Peyer's patch (tissue), 4 donors: ENCODE data around the gene TAF1C. TPM values are rescaled to one million over a fixed set of nuclear protein-coding genes. Genes with fewer than 3 reads are reported as not detected.

Source experiments
- DNase-seq, 3 donors: peaks; one replicate each; pipeline ENCODE4 v3.0.0-alpha.2; 2017 to 2019
- H3K27ac ChIP-seq, 4 donors: fragments of 200-600 bp; sonication (generic); one replicate each; pipeline ENCODE4 v1.5.1; 2016 to 2019
- H3K27me3 ChIP-seq, 2 donors: fragments of 200-600 bp; sonication (generic); one replicate each; pipeline ENCODE4 v1.5.1; 2019
- H3K36me3 ChIP-seq, 3 donors: fragments of 200-600 bp; sonication (generic); one replicate each; pipeline ENCODE4 v1.5.1; 2016 to 2019
- H3K4me1 ChIP-seq, 4 donors: fragments of 200-600 bp; sonication (generic); one replicate each; pipeline ENCODE4 v1.5.1; 2016 to 2019
- H3K4me3 ChIP-seq, 4 donors: fragments of 200-600 bp; sonication (generic); 1 replicate in 3 of 4; 2 replicates in 1 of 4; pipeline ENCODE4 v1.5.1; 2016 to 2019; ENCODE audit warnings: mild to moderate bottlenecking in 1 of 4
- H3K9me3 ChIP-seq, 4 donors: fragments of 200-600 bp; sonication (generic); one replicate each; pipeline ENCODE4 v1.5.1; 2016 to 2019; ENCODE audit warnings: mild to moderate bottlenecking in 1 of 4
- CTCF ChIP-seq, 6 experiments: fragments of 450-650 bp in 4 of 6; fragments of 200-600 bp in 2 of 6; sonication (generic) in 1 of 6; IDR thresholded peaks; one replicate each; pipeline ENCODE4 v1.5.1; 2017 to 2019; ENCODE audit warnings: antibody characterized with exemption in 6 of 6, mild to moderate bottlenecking in 3 of 6, moderate library complexity in 1 of 6
- POLR2A ChIP-seq, 2 donors: fragments of 450-650 bp; IDR thresholded peaks; one replicate each; pipeline ENCODE4 v1.5.1; 2017; ENCODE audit warnings: antibody characterized with exemption in 2 of 2, mild to moderate bottlenecking in 2 of 2, moderate library complexity in 2 of 2
- total RNA-seq, 4 donors: library from RNA; depleted of rRNA; stranded (reverse); fragments of >200 nt; gene quantifications; one replicate each; pipeline ENCODE4 v1.1.0, GENCODE V29; 2016

Gene TAF1C
- total RNA-seq, 4 donors from 2014 or later = 61.3 to 169 (median 97.0) TPM

DNA sequence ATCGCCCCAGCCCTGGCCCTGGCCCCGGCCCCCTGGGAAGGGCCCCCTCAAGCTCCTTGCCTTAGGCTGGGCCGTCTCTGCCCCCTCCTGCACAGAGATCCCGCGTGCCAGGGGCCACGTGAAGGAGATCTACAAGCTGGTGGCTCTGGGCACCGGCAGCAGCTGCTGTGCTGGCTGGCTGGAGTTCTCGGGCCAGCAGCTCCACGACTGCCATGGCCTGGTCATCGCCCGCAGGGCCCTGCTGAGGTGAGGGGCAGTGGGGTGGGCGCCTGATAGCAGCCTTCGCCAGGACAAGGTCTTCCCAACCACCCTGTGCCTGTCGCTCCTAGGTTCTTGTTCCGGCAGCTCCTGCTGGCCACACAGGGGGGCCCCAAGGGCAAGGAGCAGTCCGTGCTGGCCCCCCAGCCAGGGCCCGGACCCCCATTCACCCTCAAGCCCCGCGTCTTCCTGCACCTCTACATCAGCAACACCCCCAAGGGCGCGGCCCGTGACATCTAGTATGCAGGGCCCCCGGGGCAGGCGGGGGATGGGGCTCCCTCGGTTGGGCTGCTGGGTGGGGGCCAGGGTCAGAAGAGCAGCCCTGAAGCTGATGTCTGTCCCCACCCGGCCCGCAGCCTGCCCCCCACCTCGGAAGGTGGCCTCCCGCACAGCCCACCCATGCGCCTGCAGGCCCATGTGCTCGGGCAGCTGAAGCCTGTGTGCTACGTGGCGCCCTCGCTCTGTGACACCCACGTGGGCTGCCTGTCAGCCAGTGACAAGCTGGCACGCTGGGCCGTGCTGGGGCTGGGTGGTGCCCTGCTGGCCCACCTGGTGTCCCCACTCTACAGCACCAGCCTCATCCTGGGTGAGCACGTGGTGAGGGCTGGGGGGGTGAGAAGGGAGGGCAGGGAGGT is 8.6 kb upstream of the TAF1C start:
- Histone ChIP-seq H3K4me1 (no peaks in the 10 kb centered on the region), H3K27ac (no peak overlapping the region), H3K36me3 (no peaks in the 10 kb centered on the region), H3K27me3 (no peaks in the 10 kb centered on the region), H3K4me3 (no peak overlapping the region), H3K9me3 (no peaks in the 10 kb centered on the region)
- no peak for TF ChIP-seq CTCF (IDR thresholded peaks at IDR 0.05)
- no peak for TF ChIP-seq POLR2A (IDR thresholded peaks at IDR 0.05)
- DNase-seq = no peak

DNA sequence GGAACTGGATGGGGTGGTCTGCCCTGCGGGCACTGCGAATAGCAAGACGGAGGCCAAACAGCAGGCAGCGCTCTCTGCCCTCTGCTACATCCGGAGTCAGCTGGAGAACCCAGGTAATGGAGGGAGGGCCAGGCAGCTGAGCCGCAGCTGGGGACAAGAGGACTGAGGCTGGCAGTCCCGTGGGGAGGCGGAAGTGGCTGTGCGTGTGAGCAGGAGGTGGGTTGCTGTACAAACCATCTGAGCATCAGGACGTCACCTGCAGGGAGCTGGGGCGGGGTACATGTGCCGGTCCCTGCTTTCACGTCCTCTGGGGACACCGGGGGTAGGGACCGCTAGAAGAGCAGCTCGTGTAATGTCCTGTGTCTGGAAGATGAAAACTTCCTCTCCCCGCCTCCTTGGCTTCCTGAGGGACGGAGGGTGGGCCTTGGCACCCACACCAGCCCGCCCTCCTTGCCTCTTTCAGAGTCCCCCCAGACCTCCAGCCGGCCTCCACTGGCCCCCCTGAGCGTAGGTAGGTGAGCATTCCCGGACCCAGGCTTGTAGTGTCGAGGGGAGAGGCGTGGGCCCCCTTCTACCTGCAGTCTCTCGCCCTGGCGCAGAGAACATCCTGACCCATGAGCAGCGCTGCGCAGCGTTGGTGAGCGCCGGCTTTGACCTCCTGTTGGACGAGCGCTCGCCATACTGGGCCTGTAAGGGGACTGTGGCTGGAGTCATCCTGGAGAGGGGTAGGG is 7.8 kb upstream of the TAF1C start:
- Histone ChIP-seq H3K27me3 (no peaks in the 10 kb centered on the region), H3K27ac (no peak overlapping the region), H3K4me1 (no peaks in the 10 kb centered on the region), H3K36me3 (no peaks in the 10 kb centered on the region), H3K9me3 (no peaks in the 10 kb centered on the region), H3K4me3 (peak overlapping the region in 1 of 4 donors; percentile 9)
- TF ChIP-seq CTCF (IDR thresholded peaks at IDR 0.05) (no peak), POLR2A (IDR thresholded peaks at IDR 0.05) (no peak)
- DNase-seq = peak in 2 of 3 donors; percentile 36 to 73

DNA sequence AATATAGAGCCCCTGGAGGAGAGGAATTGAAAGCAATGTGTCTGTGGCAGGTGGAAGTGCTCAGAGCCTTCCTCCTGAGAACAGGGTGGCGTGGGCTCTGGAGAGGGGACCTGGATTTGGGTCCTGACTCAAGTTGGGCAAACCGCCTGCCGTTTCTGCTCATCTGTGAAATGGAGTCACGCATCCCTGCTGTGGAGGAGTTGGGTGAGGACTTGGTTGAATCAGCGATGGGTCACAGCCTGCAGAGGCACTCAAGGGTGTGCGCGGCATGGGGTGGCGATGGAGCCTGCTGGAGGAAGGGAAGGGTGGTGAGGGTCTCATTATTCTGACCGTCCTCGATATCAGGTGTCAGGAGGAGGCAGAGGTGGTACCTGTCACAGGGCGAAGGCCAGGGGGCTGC is 7.2 kb upstream of the TAF1C start:
- no peak overlapping the region for H3K27ac ChIP-seq
- H3K4me1 ChIP-seq = no peaks in the 10 kb centered on the region

DNA sequence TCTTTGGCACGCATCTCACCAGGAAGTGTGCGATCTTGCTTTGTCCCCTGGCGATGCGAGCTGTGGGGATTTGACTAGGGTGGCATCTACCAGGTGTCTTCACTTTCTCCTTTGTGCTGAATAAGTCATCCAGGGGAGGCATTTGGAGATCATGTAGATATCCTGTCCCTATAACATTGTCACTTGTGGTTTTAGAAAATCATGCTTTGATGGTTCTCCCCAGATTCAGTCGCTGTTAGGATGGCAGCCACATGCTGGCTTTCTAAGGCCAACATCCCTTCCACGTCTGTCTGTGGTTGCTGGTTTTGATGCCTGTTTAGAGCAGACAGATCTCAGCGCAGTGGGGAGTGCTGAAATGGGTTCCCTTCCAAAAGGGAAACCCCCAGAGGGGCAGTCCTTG is 6.6 kb upstream of the TAF1C start:
- Histone ChIP-seq H3K9me3 (no peaks in the 10 kb centered on the region), H3K36me3 (no peaks in the 10 kb centered on the region), H3K4me1 (no peaks in the 10 kb centered on the region), H3K4me3 (no peak overlapping the region), H3K27me3 (no peaks in the 10 kb centered on the region), H3K27ac (no peak overlapping the region)
- DNase-seq = no peak
- no peak for TF ChIP-seq POLR2A (IDR thresholded peaks at IDR 0.05)
- no peak for TF ChIP-seq CTCF (IDR thresholded peaks at IDR 0.05)

More for the DNA sequence above, 7.2 kb upstream of the TAF1C start:
- Histone ChIP-seq H3K27me3 (no peaks in the 10 kb centered on the region), H3K4me3 (peak overlapping the region in 1 of 4 donors; percentile 9), H3K9me3 (no peaks in the 10 kb centered on the region), H3K36me3 (no peaks in the 10 kb centered on the region)
- no peak for DNase-seq
- TF ChIP-seq POLR2A (IDR thresholded peaks at IDR 0.05) (no peak), CTCF (IDR thresholded peaks at IDR 0.05) (no peak)

DNA sequence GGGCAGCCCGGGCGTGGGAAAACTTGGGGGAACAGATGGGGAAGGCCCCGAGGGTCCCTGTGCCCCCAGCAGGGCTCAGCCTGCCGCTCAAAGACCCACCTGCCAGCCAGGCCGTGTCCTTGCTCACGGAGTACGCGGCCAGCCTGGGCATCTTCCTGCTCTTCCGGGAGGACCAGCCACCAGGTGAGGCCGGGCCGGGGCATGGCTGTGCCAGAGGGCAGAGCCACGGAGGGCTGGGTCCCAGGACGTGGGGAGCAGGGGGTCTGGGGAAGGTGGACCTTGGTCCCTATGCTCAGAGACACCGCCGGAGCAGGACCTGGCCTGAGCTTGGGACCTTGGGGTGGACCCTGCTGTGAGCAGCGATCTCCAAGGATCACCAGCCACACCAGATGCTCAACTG is 4.6 kb upstream of the TAF1C start:
- H3K9me3 ChIP-seq = no peaks in the 10 kb centered on the region
- no peak for DNase-seq
- no peaks in the 10 kb centered on the region for H3K4me1 ChIP-seq
- H3K27ac ChIP-seq = no peak overlapping the region
- no peak overlapping the region for H3K4me3 ChIP-seq
- H3K36me3 ChIP-seq = no peaks in the 10 kb centered on the region
- H3K27me3 ChIP-seq = no peaks in the 10 kb centered on the region
- no peak for TF ChIP-seq POLR2A (IDR thresholded peaks at IDR 0.05)
- no peak for TF ChIP-seq CTCF (IDR thresholded peaks at IDR 0.05)
